HUES6 (cell line): ENCODE data around the gene HSDL1.
A peak's percentile ranks its signal among the peaks of the same experiment; 100 is the strongest.
"Not testable (repeated sequence)": the region's sequence is repeated elsewhere in the genome, so short reads cannot be mapped to it uniquely, and the experiment has no call there.

Experiments
- H3K27ac ChIP-seq: 2 replicates; pipeline ENCODE4 v1.7.0; 2013; ENCODE audit warnings: low read depth, mild to moderate bottlenecking, low read length, inconsistent platforms
- H3K27me3 ChIP-seq: 2 replicates; pipeline ENCODE4 v1.6.1; 2013; ENCODE audit warnings: low read length; ENCODE audit not compliant: control insufficient read depth, insufficient read depth
- H3K36me3 ChIP-seq: 2 replicates; pipeline ENCODE4 v1.6.1; 2013; ENCODE audit warnings: low read length; ENCODE audit not compliant: control insufficient read depth, insufficient read depth
- H3K4me1 ChIP-seq: 2 replicates; pipeline ENCODE4 v1.6.1; 2013; ENCODE audit warnings: low read length; ENCODE audit not compliant: control insufficient read depth, insufficient read depth
- H3K4me3 ChIP-seq: 2 replicates; pipeline ENCODE4 v1.5.1; 2013; ENCODE audit warnings: low read depth, low read length
- H3K9ac ChIP-seq: one replicate; pipeline ENCODE4 v1.6.1; 2013; ENCODE audit warnings: mild to moderate bottlenecking, low read length
- H3K9me3 ChIP-seq: 2 replicates; pipeline ENCODE4 v1.6.1; 2013; ENCODE audit warnings: low read depth, low read length; ENCODE audit not compliant: control insufficient read depth, insufficient read depth

Gene HSDL1

DNA sequence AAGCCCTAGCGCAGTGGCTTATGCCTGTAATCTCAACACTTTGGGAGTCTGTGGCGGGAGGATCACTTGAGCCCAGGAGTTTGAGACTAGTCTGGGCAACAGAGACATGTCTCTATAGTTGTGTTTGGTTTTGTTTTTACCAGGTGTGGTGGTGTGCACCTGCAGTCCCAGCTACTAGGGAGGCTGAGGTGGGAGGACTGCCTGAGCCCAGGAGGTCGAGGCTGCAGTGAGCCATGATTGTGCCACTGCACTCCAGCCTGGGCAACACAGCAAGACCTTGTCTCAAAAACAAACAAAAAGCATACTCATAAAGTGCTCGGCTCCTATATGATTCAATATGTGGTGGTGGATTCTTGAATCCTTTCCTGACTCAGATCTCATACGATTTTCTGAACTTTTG, 26.7 kb downstream of the HSDL1 start:
- not testable (repeated sequence) for H3K4me1 ChIP-seq, H3K27ac ChIP-seq, H3K9me3 ChIP-seq, H3K4me3 ChIP-seq, H3K9ac ChIP-seq, H3K27me3 ChIP-seq
- peaks cover 16% of the 10 kb centered on the region for H3K36me3 ChIP-seq

DNA sequence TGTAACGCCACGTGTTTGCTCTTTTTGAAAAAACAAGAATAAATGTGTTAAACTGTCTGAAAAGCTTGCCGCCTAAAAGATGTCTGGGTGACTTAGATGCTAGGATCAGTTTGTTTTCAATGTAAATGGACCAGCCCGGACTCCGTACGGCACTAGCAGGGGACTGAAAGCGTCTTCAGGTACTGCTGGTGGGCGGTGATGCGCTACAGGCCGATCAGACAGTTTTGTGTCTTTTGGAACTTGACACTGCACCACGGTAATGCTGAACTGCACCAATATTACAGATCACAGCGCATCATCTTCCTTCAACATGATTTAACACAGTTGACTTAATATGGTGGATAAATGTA, 27.5 kb downstream of the HSDL1 start:
- H3K9me3 ChIP-seq: no peaks in the 10 kb centered on the region
- peak overlapping the region; percentile 97 for H3K9ac ChIP-seq
- peaks cover 8% of the 10 kb centered on the region for H3K36me3 ChIP-seq
- H3K27ac ChIP-seq: peak overlapping the region; percentile 71; the same call in 1 of the 2 replicates
- H3K4me3 ChIP-seq: peak overlapping the region; percentile 90
- no peaks in the 10 kb centered on the region for H3K27me3 ChIP-seq
- H3K4me1 ChIP-seq: peaks cover 7% of the 10 kb centered on the region; the same call in 1 of the 2 replicates

DNA sequence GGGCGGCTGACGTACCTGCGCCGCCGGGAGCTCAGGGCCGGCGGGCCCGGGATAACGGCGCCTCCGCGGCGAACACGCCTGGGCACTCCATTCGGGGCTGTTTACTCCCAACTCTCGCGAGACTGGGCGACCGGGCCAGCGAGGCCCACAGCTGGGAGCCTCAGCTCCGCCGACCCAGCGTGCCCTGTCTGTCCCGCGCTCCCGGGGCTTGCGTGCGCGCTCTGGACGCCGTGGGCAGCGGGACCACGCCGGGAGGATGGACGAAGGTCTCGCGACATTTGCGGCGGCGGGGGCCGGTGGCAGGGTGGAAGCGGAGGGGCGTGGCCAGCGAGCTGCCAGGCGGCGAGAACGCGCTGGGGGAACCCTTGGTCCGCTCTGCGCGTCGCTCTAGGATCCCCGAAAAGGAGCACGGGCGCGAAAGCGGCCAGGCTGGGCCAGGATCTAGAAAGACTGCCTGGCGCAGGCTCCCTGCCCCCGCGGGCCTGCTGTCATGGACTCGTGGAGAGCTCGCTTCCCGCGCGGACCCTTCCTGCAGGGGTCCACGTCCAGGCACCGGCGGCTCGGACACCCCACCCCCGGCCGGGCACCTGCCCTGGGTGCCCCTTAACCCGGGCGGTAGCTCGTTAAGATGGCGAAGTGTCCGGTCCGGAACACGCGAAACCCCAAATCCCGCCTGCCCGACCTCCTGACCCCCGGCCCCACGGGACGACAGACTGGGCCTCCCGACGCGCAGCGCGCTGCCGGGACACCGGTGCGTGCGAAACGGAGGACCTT, 28.1 kb downstream of the HSDL1 start, which contains the start of gene MBTPS1:
TSS of gene MBTPS1 (minus strand) at position 223 of the 774 bp plus-strand sequence. CDS start 15,159 bp downstream, outside the sequence.
- H3K4me1 ChIP-seq: peaks cover 7% of the 10 kb centered on the region; the same call in 1 of the 2 replicates
- H3K4me3 ChIP-seq: peak within 1 kb of the TSS; percentile 90
- no peaks in the 10 kb centered on the region for H3K9me3 ChIP-seq
- H3K36me3 ChIP-seq: peaks cover 4% of the 10 kb centered on the region; the same call in 1 of the 2 replicates
- H3K9ac ChIP-seq: peak within 1 kb of the TSS; percentile 97
- no peaks in the 10 kb centered on the region for H3K27me3 ChIP-seq
- H3K27ac ChIP-seq: peak within 1 kb of the TSS; percentile 71; the same call in 1 of the 2 replicates

DNA sequence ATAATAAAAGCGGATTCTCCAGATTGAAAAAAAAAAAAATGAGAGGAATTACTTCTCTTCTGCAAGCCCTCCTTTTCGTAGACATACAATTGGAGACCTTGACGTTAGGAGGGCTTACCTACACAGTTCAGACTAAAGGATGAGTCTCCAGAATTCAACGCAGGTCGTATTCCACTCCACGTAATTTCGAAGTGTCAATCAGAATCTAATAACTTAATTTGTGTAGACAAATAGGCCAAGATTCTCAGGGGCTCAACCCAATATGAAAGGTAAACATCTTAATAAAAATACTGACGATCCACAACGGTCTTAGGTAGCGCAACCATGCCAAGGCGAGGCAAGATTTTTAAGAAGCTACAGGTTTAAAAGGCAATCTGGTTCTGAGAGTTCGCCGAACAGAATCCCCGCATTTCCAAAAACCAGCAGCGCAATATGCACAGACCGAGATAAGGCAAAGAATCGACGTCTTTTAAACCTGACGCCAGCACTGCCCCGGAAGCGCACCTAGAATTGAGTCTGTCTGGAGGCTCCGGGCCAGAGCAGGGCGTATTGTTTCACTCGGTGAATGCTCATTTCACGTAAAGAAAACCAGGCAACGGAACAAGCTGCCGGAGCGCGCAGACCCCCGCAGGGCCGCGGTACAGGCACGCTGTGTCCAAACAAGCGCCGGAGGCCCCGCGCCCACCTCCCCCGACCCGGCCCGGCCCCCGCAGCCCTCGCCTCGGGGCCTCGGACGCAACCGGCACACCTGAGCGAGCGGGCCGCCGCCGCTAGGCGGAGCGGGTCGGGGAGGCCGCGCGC, 28.9 kb downstream of the HSDL1 start:
- peak overlapping the region; percentile 48; the same call in 1 of the 2 replicates for H3K27ac ChIP-seq
- peak overlapping the region; percentile 90 for H3K4me3 ChIP-seq
- peak overlapping the region; percentile 97 for H3K9ac ChIP-seq
- H3K4me1 ChIP-seq: peaks cover 7% of the 10 kb centered on the region; the same call in 1 of the 2 replicates
- no peaks in the 10 kb centered on the region for H3K27me3 ChIP-seq
- H3K9me3 ChIP-seq: no peaks in the 10 kb centered on the region
- peaks cover 3% of the 10 kb centered on the region for H3K36me3 ChIP-seq

DNA sequence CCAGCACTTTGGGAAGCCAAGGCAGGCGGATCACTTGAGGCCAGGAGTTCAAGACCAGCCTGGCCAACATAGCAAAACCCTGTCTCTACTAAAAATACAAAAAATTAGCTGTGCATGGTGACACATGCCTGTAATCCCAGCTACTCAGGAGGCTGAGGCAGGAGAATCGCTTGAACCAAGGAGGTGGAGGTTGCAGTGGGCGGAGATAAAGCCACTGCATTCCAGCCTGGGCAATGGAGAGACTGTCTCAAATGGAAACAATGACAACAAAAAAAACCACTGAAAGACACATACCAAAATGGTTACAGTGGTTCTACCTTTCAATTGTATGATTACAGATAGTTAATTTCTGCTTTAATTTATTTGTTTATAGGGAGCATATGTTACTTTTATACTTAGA, 33.0 kb downstream of the HSDL1 start:
- H3K4me1 ChIP-seq, H3K9me3 ChIP-seq, H3K4me3 ChIP-seq, H3K27ac ChIP-seq, H3K27me3 ChIP-seq, H3K9ac ChIP-seq: not testable (repeated sequence)
- H3K36me3 ChIP-seq: peaks cover 12% of the 10 kb centered on the region; the same call in 1 of the 2 replicates

DNA sequence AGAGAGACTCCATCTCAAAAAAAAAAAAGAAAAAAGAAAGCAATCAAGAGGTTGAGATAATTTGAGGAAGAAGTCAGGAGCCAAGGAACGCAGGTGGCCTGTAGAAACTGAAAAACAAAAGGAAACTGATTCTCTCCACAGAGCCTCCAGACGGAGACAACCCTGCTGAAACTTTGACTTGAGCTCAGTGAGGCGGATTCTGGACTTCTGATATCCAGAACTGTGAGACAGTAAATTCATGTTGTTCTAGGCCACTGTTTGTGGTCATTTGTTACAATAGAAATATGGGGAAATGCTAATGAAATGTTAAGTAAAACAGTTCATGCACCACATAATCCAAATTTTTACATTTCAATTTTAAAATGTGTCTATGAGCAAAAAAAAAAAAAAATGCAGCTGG, 33.5 kb downstream of the HSDL1 start:
- Histone ChIP-seq H3K36me3 (peaks cover 12% of the 10 kb centered on the region; the same call in 1 of the 2 replicates), H3K27me3 (no peaks in the 10 kb centered on the region), H3K4me1 (peaks cover 3% of the 10 kb centered on the region; the same call in 1 of the 2 replicates), H3K9ac (no peak overlapping the region), H3K27ac (no peak overlapping the region), H3K4me3 (no peak overlapping the region), H3K9me3 (no peaks in the 10 kb centered on the region)

DNA sequence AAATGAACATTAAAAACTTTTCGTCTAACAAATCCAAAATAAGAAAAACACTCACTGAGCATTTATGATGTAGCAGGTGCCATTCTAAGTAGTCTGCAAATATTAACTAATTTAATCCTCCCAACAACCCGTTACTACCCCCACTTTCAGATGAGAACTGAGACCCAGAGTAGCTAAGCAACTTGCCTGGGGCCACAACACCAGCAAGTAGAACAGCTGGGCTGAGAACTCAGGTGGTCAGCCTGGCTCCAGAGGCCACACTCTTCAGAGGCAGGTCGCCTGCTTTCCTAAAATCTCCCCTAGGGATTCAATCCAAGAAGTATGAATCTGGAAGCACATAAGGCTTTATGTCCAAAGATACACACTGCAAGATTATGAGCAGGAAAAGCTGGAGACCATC, 34.5 kb downstream of the HSDL1 start:
- Histone ChIP-seq H3K36me3 (peaks cover 12% of the 10 kb centered on the region; the same call in 1 of the 2 replicates), H3K9ac (no peak overlapping the region), H3K27ac (no peak overlapping the region), H3K4me3 (no peak overlapping the region), H3K27me3 (no peaks in the 10 kb centered on the region), H3K9me3 (no peaks in the 10 kb centered on the region), H3K4me1 (peaks cover 2% of the 10 kb centered on the region; the same call in 1 of the 2 replicates)

DNA sequence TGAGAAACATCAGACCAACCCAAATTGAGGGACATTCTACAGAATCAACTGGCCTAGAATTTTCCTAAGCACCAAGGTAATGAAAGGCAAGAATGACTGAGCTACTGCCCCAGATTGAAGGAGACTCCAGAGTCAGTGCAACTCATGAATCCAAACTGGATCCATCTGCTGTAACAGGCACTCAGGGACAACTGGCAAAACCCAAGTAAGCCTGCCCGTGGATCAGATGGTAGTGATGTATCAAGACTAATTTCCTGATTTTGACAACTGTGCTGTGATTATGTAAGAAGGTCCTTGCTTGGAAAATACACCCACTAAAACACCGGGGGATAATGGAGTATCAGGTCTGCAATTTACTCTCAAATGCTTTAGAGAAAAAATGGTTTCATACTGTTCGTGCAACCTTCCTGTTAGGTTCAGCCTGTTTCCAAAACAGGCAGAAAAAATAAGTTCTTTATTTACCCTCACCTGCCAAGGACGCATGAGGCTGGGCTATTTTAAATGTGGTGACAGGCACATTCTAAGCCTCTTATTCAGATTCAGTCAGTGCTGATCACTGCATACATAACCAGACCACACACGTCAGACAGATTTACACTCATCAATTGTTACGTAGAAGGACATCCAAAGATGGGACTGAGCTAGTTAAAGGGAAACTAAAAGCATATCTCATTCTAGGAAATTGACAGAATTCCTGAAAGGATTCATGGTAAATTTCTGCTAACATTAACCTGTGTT, 35.2 kb downstream of the HSDL1 start:
- no peak overlapping the region for H3K9ac ChIP-seq
- H3K27me3 ChIP-seq: no peaks in the 10 kb centered on the region
- H3K36me3 ChIP-seq: peaks cover 12% of the 10 kb centered on the region; the same call in 1 of the 2 replicates
- no peak overlapping the region for H3K27ac ChIP-seq
- no peaks in the 10 kb centered on the region for H3K9me3 ChIP-seq
- H3K4me3 ChIP-seq: no peak overlapping the region
- H3K4me1 ChIP-seq: no peaks in the 10 kb centered on the region

DNA sequence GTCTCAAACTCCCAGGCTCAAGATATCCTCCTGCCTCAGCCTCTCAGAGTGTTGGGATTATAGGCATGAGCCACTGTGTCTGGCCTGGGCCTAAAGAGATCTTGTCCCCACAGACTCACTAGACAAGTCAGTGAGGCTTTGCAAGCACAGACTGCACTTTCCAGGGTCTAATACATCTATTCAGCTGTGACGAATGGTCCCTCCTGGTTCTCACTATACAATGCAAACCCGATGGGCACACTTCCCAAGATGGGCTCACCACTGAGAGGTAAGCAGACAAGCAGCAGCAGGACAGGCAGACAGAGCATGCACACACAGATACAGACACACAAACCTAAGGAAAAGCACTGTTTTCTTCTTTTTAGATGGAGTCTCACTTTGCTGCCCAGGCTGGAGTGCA, 37.1 kb downstream of the HSDL1 start:
- H3K4me1 ChIP-seq: no peaks in the 10 kb centered on the region
- H3K36me3 ChIP-seq: peaks cover 12% of the 10 kb centered on the region; the same call in 1 of the 2 replicates

DNA sequence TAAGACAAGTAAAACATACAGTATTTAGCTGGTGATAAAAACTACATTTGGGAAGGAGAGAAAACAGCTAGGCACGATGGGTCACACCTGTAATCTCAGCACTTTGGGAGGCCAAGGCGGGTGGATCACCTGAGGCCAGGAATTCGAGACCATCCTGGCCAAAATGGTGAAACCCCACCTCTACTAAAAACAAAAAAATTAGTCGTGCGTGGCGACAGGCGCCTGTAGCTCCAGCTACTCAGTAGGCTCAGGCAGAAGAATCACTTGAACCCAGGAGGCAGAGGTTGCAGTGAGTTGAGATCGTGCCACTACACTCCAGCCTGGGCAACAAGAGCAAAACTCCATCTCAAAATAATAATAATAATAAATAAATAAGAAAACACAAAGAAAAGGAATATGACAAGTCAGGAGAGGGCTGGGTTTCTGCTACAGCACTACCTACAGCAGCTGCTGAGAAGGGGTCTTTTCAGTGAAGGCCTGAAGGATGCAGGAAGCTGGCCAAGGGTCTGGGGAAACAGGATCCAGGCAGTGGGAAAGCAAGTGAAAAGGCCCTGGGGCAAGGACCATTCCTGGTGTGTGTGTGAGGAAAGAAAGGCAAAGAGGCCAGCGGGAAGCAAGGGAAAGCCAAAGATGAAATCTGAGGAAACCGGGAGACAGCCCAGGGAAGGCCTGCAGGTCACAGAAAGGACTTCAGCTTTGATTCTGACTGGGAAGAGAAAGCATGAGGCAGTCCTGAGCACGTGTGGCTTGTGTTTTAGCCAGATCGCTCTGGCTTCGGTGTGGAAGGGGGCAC, 38.8 kb downstream of the HSDL1 start:
- H3K9ac ChIP-seq: peak overlapping the region; percentile 19
- no peak overlapping the region for H3K4me3 ChIP-seq
- H3K4me1 ChIP-seq: no peaks in the 10 kb centered on the region
- H3K27ac ChIP-seq: no peak overlapping the region
- peaks cover 19% of the 10 kb centered on the region for H3K36me3 ChIP-seq
- H3K9me3 ChIP-seq: no peaks in the 10 kb centered on the region
- no peaks in the 10 kb centered on the region for H3K27me3 ChIP-seq

More for the DNA sequence above, 37.1 kb downstream of the HSDL1 start:
- Histone ChIP-seq H3K9ac (no peak overlapping the region), H3K9me3 (no peaks in the 10 kb centered on the region), H3K27ac (no peak overlapping the region), H3K27me3 (no peaks in the 10 kb centered on the region), H3K4me3 (no peak overlapping the region)
